NCI-H2196 (cell line): Measurements from ENCODE around the gene MBNL2.
A peak's percentile ranks its signal among the peaks of the same experiment; 100 is the strongest.
"Not testable (repeated sequence)": the region's sequence is repeated elsewhere in the genome, so short reads cannot be mapped to it uniquely, and the experiment has no call there.

Source experiments
- DNase-seq: peaks from one replicate; lab custom pipeline; 2025; ENCODE audit not compliant: unreplicated experiment; lab: John Stamatoyannopoulos, UW

The MBNL2 gene

GRCh38 chr13:97341135-97341534, 119.0 kb downstream of the MBNL2 start:
- no peak for DNase-seq

GRCh38 chr13:97342136-97342535, 120.0 kb downstream of the MBNL2 start:
- no peak for DNase-seq

DNA sequence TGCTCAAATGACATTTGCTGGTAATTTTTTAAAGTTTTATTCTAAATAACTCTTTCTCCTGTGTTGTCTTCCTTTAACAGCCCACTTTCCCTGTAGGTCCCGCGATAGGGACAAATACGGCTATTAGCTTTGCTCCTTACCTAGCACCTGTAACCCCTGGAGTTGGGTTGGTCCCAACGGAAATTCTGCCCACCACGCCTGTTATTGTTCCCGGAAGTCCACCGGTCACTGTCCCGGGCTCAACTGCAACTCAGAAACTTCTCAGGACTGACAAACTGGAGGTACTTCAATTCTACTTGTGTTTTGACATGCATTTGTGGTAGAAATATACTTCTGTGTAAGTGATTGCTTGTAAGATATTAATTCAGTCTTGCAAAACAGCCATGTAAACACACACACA, 120.8 kb downstream of the MBNL2 start:
- DNase-seq: no peak

DNA sequence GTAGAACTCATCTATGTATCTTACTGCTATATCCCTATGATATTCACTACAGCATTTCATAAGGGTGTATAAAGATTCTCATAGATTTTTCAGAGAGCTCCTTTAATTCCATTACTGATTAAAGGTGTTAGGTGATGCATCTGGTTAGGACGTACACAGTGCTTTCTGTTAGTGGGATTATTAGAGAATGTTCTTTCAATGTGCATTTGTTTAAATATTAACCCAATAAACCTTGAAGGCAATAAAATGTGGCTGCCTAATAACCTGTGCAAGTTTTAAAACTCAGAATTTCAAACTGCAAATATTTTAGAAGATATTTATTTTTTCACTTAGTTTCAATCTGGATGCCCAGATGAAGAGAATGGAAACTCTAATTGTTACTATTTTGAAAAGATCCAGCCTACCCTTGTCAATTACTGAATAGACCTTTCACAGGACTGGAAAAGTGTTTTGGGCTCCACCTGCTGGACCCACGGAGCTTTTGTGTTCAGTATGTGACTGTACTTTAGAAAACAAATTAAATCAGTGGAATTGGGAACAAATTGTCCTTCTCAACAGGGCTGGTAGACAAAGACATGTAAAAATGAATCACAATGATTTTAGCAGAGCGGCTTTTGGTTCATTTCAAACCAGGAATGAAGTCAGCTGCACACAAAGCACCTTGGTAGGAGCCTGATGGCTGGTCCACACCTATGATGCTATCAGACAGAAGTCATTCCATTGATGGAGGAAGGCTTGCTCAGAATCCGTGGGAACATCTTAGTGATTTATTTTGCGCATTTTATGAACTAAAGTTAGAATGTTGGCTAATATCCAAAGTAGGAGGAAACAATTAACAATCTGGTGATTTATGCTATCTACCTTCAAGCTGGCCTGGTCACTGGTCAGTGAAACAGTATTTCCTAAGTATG, 122.4 kb downstream of the MBNL2 start:
- peak; percentile 9 for DNase-seq

DNA sequence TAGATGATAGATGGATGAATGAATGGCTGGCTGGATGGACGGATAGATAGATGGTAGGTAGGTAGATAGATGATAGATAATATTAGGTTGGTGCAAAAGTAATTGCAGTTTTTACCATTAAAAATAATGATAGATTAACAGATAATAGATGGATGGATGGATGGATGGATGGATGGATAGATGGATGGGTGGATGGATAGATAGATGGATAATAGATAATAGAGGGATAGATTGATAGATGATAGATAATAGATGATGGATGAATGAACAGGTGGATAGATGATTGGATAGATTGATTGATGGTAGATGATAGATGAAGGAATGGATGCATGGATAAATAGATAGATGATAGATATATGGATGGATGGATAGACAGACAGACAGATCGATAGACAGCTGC, 124.0 kb downstream of the MBNL2 start:
- no peak for DNase-seq

DNA sequence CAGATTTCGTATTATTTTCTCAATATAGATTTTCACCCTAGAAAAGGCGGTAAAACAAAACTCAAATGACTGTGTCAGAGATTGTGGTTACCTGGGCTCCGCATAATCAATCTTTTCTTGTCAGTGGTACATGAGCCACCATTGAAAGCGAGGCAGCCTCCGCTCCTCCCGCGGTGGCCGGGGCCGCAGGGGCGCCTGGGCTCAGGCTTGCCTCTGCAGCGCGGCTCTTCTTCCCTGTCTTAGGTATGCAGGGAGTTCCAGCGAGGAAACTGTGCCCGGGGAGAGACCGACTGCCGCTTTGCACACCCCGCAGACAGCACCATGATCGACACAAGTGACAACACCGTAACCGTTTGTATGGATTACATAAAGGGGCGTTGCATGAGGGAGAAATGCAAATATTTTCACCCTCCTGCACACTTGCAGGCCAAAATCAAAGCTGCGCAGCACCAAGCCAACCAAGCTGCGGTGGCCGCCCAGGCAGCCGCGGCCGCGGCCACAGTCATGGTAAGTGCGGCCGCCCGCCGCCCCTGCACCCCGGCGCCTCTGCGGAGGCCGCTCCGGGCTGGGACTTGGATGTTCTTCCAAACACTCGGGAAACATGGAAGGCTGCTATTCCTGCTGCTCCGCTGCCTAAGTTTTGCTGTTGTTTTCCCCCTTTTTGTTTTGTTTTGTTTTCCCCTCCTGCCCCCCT, 124.6 kb downstream of the MBNL2 start:
- no peak for DNase-seq

- DNase-seq: no peak
These were observed 125.3 kb downstream of the MBNL2 start for GRCh38 chr13:97347255-97347932.

DNA sequence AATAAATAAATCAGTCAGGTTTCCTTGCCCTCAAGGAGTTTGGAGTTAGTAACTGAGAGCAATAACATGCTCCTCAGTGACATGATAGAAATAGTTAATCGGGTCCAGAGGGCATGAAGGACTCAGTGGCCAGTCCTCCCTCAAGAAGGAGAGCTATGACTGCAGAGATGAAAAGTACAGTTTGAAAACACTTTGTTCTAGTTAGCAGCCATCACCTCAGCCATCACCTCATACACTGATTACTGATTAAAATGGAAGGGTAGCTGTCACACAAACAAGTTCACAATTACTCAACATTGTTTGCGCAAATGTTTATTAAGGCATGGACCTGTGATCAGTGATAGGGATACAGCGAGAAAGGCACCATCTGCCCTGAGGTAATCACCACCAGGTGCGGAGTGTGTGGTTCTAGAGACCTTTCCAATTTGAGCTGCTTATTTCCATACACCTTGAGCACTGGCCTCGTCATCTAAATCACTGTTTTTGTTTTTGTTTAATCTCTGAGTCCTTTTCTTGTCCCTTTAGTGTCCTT, 126.5 kb downstream of the MBNL2 start:
- DNase-seq: no peak

DNA sequence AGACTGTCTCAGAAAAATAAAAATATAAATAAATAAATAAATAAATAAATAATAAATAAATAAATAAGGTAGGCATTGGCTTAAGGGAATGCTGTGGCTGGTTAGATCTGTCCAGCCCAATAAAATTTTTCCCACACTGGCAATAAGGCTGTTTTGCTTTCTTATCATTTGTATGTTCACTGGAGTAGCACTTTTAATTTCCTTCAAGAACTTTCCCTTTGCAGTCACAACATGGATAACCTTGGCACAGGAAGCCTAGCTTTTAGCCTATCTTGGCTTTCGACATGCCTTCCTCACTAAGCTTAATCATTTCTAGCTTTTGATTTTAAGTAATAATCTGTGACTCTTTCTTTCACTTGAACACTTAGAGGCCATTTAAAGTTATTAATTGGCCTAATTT, 129.9 kb downstream of the MBNL2 start:
- DNase-seq: not testable (repeated sequence)

GRCh38 chr13:97352815-97353214, 130.7 kb downstream of the MBNL2 start:
- DNase-seq: no peak

GRCh38 chr13:97353927-97354675, 132.0 kb downstream of the MBNL2 start:
- DNase-seq: no peak

DNA sequence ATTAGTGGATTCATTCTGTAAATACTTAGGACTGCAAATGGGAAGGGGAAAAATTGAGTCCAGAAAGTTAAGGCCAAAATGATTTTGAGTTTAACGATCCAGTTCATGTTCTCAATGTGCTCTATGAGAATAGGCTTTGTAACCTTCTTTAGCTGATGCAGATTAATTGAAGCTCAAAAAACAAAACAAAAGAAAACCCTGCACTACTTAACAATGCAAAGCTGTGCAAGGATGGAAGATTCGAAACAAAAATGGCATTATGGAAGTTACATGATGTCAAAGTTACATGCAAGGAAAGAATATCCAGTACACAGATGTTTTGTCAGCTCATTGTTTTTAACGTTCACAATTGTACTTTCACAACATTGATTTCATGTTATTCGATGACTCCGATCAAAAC, 132.7 kb downstream of the MBNL2 start:
- DNase-seq: no peak

DNA sequence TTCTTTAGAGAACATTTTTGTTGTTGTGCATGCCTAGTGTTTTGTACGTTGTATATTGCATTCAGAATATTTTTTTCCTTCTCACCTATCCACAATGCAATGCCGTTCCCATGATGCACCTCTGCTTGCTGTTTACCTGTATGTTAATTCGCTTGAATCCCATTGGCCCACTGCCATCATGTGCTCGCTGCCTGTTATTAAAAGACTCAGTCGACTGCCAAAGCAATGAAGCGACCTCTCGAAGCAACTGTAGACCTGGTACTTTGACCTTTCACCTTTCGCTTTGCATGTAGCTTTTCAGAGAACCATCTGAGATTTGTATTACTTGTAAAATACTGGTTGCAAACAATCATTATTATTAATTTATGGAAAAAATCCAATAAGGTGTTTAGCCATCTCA, 134.5 kb downstream of the MBNL2 start:
- DNase-seq: no peak

- DNase-seq: peak; percentile 17
These were observed 137.3 kb downstream of the MBNL2 start for GRCh38 chr13:97359181-97360057.

- DNase-seq: no peak
These were observed 138.5 kb downstream of the MBNL2 start for GRCh38 chr13:97360610-97361009.

DNA sequence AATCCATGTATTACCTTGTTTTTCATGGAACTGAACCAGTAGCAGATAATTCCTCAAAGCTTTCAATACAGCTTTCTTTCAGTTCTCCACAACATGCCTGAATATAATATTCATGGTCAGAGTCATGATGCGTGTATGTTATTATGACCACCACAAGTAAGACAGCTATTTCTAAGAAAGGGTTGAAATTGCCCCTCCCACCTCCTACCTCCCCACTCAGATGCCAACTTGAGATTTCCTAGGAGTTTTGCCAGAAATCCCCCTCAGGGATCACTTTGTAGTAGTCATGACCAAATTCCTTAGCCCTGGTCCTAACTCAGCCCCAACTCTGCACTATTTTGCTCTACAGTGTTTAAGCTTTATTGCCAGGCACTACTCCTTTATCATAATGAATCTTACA, 141.9 kb downstream of the MBNL2 start:
- DNase-seq: no peak

- no peak for DNase-seq
These were observed 142.7 kb downstream of the MBNL2 start for GRCh38 chr13:97364827-97365226.

- no peak for DNase-seq
These were observed 144.1 kb downstream of the MBNL2 start for GRCh38 chr13:97366172-97366688.

- no peak for DNase-seq
These were observed 145.1 kb downstream of the MBNL2 start for GRCh38 chr13:97367016-97367822.
